Subcutaneous abdominal adipose tissue (tissue), 5 donors: ENCODE results near the gene COX7A1.
A peak's percentile ranks its signal among the peaks of the same experiment; 100 is the strongest.
"Not testable (repeated sequence)": the region's sequence is repeated elsewhere in the genome, so short reads cannot be mapped to it uniquely, and the experiment has no call there.

ENCODE experiments used
- H3K27ac ChIP-seq: one replicate; pipeline ENCODE4 v1.7.0; 2013; ENCODE audit warnings: low read depth, mild to moderate bottlenecking, inconsistent platforms, low read length, moderate library complexity
- H3K27me3 ChIP-seq, 5 donors: one replicate each; pipeline ENCODE4 v1.7.0; 2013; ENCODE audit warnings: low read length in 5 of 5, inconsistent platforms in 1 of 5; ENCODE audit not compliant: control insufficient read depth in 5 of 5, insufficient read depth in 4 of 5
- H3K36me3 ChIP-seq, 5 donors: one replicate each; pipeline ENCODE4 v1.7.0; 2013; ENCODE audit warnings: low read length in 5 of 5; ENCODE audit not compliant: control insufficient read depth in 5 of 5, insufficient read depth in 5 of 5
- H3K4me1 ChIP-seq, 5 donors: one replicate each; pipeline ENCODE4 v1.7.0; 2013; ENCODE audit warnings: low read length in 5 of 5, mild to moderate bottlenecking in 3 of 5, moderate library complexity in 1 of 5; ENCODE audit not compliant: control insufficient read depth in 5 of 5, insufficient read depth in 5 of 5
- H3K4me3 ChIP-seq, 5 donors: one replicate each; pipeline ENCODE4 v1.7.0; 2013; ENCODE audit warnings: low read length in 5 of 5, low read depth in 1 of 5
- H3K9ac ChIP-seq, 5 donors: one replicate each; pipeline ENCODE4 v1.7.0; 2013; ENCODE audit warnings: low read length in 5 of 5, mild to moderate bottlenecking in 4 of 5, moderate library complexity in 3 of 5
- H3K9me3 ChIP-seq, 5 donors: one replicate each; pipeline ENCODE4 v1.7.0; 2013; ENCODE audit warnings: low read length in 5 of 5; ENCODE audit not compliant: control insufficient read depth in 5 of 5
- donor health status: healthy.
- donor health status: healthy.
- donor health status: healthy.
- donor health status: healthy.
- donor health status: healthy.

COX7A1 gene

GRCh38 chr19:36152352-36153091, at the start of gene COX7A1:
Gene COX7A1 (minus strand): TSS chr19:36152447. CDS start chr19:36152407, 40 bp downstream.
- Histone ChIP-seq H3K27me3 (no peaks in the 10 kb centered on the region), H3K9me3 (no peaks in the 10 kb centered on the region), H3K9ac (peak within 1 kb of the TSS; percentile 77 to 98 (median 92)), H3K27ac (peak within 1 kb of the TSS; percentile 90), H3K4me3 (peak within 1 kb of the TSS; percentile 70 to 80 (median 77)), H3K36me3 (peaks cover 2 to 32% (median 29%) of the 10 kb centered on the region in 5 donors), H3K4me1 (peaks cover 3 to 27% (median 22%) of the 10 kb centered on the region in 5 donors)

DNA sequence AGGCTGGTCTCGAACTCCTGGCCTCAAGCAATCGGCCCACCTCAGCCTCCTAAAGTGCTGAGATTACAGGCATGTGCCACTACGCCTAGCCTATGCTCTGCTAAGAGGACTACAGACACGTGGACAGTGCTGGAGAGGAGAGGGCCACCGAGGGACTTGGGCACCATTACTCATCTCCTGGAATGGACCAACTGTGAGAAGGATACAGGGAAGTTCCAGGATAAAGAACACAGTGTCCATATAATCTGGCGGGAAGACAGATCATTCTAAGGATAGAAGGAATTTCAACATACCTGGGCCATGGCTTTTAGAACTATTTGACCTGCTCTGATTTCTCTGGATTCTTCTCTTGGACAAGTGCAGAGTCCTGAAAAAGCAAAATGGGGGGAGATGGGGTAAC, 49.4 kb upstream of the COX7A1 start:
- H3K9ac ChIP-seq, result no peak overlapping the region
- no peak overlapping the region for H3K4me3 ChIP-seq
- H3K36me3 ChIP-seq, result peaks cover 5 to 26% (median 8%) of the 10 kb centered on the region in 5 donors
- no peaks in the 10 kb centered on the region for H3K4me1 ChIP-seq
- no peak overlapping the region for H3K27ac ChIP-seq
- no peaks in the 10 kb centered on the region for H3K9me3 ChIP-seq
- no peaks in the 10 kb centered on the region for H3K27me3 ChIP-seq

DNA sequence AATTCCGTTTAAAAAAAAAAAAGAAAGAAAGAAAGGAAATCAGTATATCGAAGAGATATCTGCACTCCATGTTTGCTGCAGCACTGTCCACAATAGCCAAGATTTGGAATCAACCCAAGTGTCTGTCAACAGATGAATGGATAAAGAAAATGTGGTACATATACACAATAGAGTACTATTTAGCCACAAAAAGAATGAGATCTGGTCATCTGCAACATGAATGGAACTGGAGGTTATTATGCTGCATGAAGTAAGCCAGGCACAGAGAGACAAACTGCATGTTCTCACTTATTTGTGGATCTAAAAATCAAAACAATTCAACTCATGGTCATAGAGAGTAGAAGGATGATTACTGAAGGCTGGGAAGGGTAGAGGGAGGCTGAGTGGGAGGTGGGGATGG, 45.9 kb upstream of the COX7A1 start:
- Histone ChIP-seq H3K4me1 (no peaks in the 10 kb centered on the region), H3K27me3 (no peaks in the 10 kb centered on the region), H3K9ac (no peak overlapping the region), H3K27ac (no peak overlapping the region), H3K36me3 (peaks cover 8 to 37% (median 23%) of the 10 kb centered on the region in 5 donors), H3K9me3 (no peaks in the 10 kb centered on the region), H3K4me3 (no peak overlapping the region)

- Histone ChIP-seq H3K27ac (no peak overlapping the region), H3K4me3 (no peak overlapping the region), H3K4me1 (no peaks in the 10 kb centered on the region), H3K27me3 (no peaks in the 10 kb centered on the region), H3K9ac (no peak overlapping the region), H3K36me3 (peaks cover 8 to 32% (median 16%) of the 10 kb centered on the region in 5 donors), H3K9me3 (no peaks in the 10 kb centered on the region)
Measured at GRCh38 chr19:36196249-36196648, 44.0 kb upstream of the COX7A1 start.

- H3K27ac ChIP-seq, H3K4me3 ChIP-seq: not testable (repeated sequence)
- H3K36me3 ChIP-seq, result peaks cover 4 to 21% (median 13%) of the 10 kb centered on the region in 5 donors
Measured at GRCh38 chr19:36186722-36187121, 34.5 kb upstream of the COX7A1 start.

GRCh38 chr19:36183245-36183628, 31.0 kb upstream of the COX7A1 start:
- Histone ChIP-seq H3K27me3 (peaks cover 0 to 10% (median 0%) of the 10 kb centered on the region in 5 donors), H3K9ac (peak overlapping the region in 1 of 5 donors; percentile 94), H3K27ac (no peak overlapping the region), H3K4me3 (no peak overlapping the region), H3K36me3 (peaks cover 4 to 15% (median 13%) of the 10 kb centered on the region in 5 donors), H3K4me1 (peaks cover 0 to 10% (median 0%) of the 10 kb centered on the region in 5 donors), H3K9me3 (peaks cover 0 to 5% (median 0%) of the 10 kb centered on the region in 5 donors)

More at GRCh38 chr19:36186722-36187121, 34.5 kb upstream of the COX7A1 start:
- H3K9ac ChIP-seq, H3K4me1 ChIP-seq, H3K9me3 ChIP-seq, H3K27me3 ChIP-seq: not testable (repeated sequence)

DNA sequence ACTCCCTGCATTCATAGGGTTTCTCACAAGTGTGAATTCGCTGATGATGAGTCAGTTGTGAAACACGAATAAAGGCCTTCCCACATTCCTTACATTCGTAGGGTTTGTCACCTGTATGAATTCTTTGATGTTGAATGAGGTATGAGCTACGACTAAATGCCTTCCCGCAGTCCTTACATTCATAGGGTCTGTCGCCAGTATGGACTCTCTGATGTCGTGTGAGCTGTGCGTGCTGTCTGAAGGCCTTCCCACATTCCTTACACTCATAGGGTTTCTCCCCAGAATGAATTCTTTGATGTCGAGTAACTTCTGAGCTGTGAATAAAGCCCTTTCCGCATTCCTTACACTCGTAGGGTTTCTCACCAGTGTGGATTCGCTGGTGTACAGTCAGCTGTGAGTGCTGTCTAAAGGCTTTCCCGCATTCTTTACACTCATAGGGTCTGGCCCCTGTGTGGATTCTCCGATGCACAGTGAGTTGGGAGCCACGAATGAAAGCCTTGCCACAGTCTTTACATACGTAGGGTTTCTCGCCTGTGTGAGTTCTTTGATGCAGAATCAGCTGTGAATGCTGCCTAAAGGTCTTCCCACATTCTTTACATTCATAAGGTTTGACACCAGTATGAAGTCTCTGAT, 30.5 kb upstream of the COX7A1 start:
- H3K4me1 ChIP-seq, result peaks cover 0 to 10% (median 0%) of the 10 kb centered on the region in 5 donors
- peaks cover 4 to 15% (median 13%) of the 10 kb centered on the region in 5 donors for H3K36me3 ChIP-seq
- no peak overlapping the region for H3K27ac ChIP-seq
- peaks cover 0 to 10% (median 0%) of the 10 kb centered on the region in 5 donors for H3K27me3 ChIP-seq
- H3K4me3 ChIP-seq, result no peak overlapping the region
- peaks cover 0 to 5% (median 0%) of the 10 kb centered on the region in 5 donors for H3K9me3 ChIP-seq
- peak overlapping the region in 1 of 5 donors; percentile 94 for H3K9ac ChIP-seq

- H3K4me1 ChIP-seq, H3K27ac ChIP-seq, H3K27me3 ChIP-seq, H3K9me3 ChIP-seq, H3K9ac ChIP-seq, H3K4me3 ChIP-seq: not testable (repeated sequence)
- peaks cover 4 to 15% (median 13%) of the 10 kb centered on the region in 5 donors for H3K36me3 ChIP-seq
Measured at GRCh38 chr19:36179077-36179476, 26.8 kb upstream of the COX7A1 start.

GRCh38 chr19:36173846-36174245, 21.6 kb upstream of the COX7A1 start:
- not testable (repeated sequence) for H3K36me3 ChIP-seq, H3K9me3 ChIP-seq, H3K27ac ChIP-seq, H3K9ac ChIP-seq, H3K4me1 ChIP-seq, H3K27me3 ChIP-seq, H3K4me3 ChIP-seq

GRCh38 chr19:36172852-36173251, 20.6 kb upstream of the COX7A1 start:
- H3K27me3 ChIP-seq, result no peaks in the 10 kb centered on the region
- H3K36me3 ChIP-seq, result no peaks in the 10 kb centered on the region
- no peaks in the 10 kb centered on the region for H3K9me3 ChIP-seq
- no peak overlapping the region for H3K9ac ChIP-seq
- no peak overlapping the region for H3K4me3 ChIP-seq
- no peak overlapping the region for H3K27ac ChIP-seq
- peaks cover 0 to 9% (median 3%) of the 10 kb centered on the region in 5 donors for H3K4me1 ChIP-seq
